ENCODE data around the gene WDR20.

- TF ChIP-seq POLR2A (IDR thresholded peaks at IDR 0.05) (no peak), CTCF (IDR thresholded peaks at IDR 0.05) (peak; percentile 69 to 91 (median 83))
Measured at GRCh38 chr14:102096569-102097188, 43.0 kb upstream of the WDR20 start.
